RWPE2 (cell line): ENCODE results near the gene RIPOR2.
"Not testable (repeated sequence)": the region's sequence is repeated elsewhere in the genome, so short reads cannot be mapped to it uniquely, and the experiment has no call there.

Experiments used
- ATAC-seq: fragments of 200-7000 bp; cut with Tn5 transposase; 3 replicates; pipeline ENCODE4 v1.9.1; 2021; ENCODE audit warnings: low read depth
- DNase-seq: peaks from one replicate; pipeline ENCODE4 v3.0.0-alpha.2; 2020; ENCODE audit warnings: low spot score
- H3K27ac ChIP-seq: fragments of 450-650 bp; 2 replicates; pipeline ENCODE4 v1.5.1; 2017; ENCODE audit warnings: mild to moderate bottlenecking; ENCODE audit not compliant: poor library complexity, severe bottlenecking
- H3K27me3 ChIP-seq: fragments of 250-450 bp; sonication (Bioruptor Pico); 2 replicates; pipeline ENCODE4 v1.5.1; 2021; ENCODE audit warnings: mild to moderate bottlenecking, moderate library complexity; ENCODE audit not compliant: insufficient read depth, poor library complexity, severe bottlenecking
- H3K36me3 ChIP-seq: fragments of 250-450 bp; sonication (Bioruptor Pico); 2 replicates; pipeline ENCODE4 v1.5.1; 2020; ENCODE audit warnings: low read depth, mild to moderate bottlenecking, moderate library complexity
- H3K4me1 ChIP-seq: fragments of 250-450 bp; sonication (Bioruptor Pico); 2 replicates; pipeline ENCODE4 v1.5.1; 2021; ENCODE audit warnings: mild to moderate bottlenecking, moderate library complexity; ENCODE audit not compliant: insufficient read depth, poor library complexity, severe bottlenecking
- H3K4me3 ChIP-seq: fragments of 250-450 bp; sonication (Bioruptor Pico); 2 replicates; pipeline ENCODE4 v1.5.1; 2021; ENCODE audit warnings: mild to moderate bottlenecking, moderate library complexity; ENCODE audit not compliant: severe bottlenecking
- H3K9me3 ChIP-seq: fragments of 250-450 bp; sonication (Bioruptor Pico); 2 replicates; pipeline ENCODE4 v1.5.1; 2021; ENCODE audit warnings: mild to moderate bottlenecking, moderate library complexity; ENCODE audit not compliant: severe bottlenecking
- TF ChIP-seq, protein P1 (sequence below): fragments of 450-650 bp; IDR thresholded peaks from one replicate; pipeline ENCODE4 v1.5.1; 2017; ENCODE audit warnings: mild to moderate bottlenecking, moderate library complexity; ENCODE audit not compliant: poor library complexity, severe bottlenecking

Gene RIPOR2

DNA sequence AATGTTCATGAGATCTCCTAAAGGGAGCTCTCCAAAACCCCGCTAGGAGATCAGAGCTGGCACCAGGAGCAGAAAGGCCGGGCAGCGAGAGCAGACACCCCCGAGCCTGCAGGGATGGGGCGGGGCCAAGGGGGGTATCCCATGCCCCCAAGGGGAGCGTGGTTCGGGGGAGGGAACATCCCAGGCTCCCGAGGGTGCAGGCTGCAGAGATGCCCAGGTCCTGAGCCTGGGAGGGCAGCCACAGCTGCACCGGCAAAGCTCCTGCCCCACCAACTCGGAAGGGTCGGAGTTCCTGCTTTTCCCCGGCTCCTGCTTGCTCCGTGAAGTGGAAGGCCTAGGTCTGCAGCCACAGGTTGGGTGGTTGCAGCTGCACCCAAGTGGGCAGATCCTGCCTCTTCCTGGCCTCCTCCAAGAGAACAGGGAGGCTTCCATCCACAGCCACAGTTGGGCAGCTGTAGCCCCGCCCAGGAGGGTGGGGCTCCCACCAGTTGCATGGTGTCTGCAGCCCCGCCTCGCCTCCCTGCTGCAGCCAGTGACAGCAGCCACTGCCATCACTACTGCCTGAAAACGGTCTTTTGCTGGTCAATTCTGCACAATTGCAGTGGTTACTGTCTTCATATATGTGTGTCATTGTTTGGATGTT, 174.4 kb downstream of the RIPOR2 start:
- DNase-seq = no peak
- no peak overlapping the region for H3K27ac ChIP-seq
- no peaks in the 10 kb centered on the region for H3K27me3 ChIP-seq
- H3K4me3 ChIP-seq = no peak overlapping the region
- TF ChIP-seq, protein P1, sequence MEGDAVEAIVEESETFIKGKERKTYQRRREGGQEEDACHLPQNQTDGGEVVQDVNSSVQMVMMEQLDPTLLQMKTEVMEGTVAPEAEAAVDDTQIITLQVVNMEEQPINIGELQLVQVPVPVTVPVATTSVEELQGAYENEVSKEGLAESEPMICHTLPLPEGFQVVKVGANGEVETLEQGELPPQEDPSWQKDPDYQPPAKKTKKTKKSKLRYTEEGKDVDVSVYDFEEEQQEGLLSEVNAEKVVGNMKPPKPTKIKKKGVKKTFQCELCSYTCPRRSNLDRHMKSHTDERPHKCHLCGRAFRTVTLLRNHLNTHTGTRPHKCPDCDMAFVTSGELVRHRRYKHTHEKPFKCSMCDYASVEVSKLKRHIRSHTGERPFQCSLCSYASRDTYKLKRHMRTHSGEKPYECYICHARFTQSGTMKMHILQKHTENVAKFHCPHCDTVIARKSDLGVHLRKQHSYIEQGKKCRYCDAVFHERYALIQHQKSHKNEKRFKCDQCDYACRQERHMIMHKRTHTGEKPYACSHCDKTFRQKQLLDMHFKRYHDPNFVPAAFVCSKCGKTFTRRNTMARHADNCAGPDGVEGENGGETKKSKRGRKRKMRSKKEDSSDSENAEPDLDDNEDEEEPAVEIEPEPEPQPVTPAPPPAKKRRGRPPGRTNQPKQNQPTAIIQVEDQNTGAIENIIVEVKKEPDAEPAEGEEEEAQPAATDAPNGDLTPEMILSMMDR = no peak
- no peaks in the 10 kb centered on the region for H3K36me3 ChIP-seq
- no peaks in the 10 kb centered on the region for H3K9me3 ChIP-seq
- no peaks in the 10 kb centered on the region for H3K4me1 ChIP-seq
- ATAC-seq = 0 out of 3 replicates have a peak, but pooled peaks have one; percentile 45

GRCh38 chr6:24760210-24760609, 175.6 kb downstream of the RIPOR2 start:
- no peak for DNase-seq
- Histone ChIP-seq H3K9me3 (no peaks in the 10 kb centered on the region), H3K27me3 (no peaks in the 10 kb centered on the region), H3K36me3 (no peaks in the 10 kb centered on the region), H3K27ac (no peak overlapping the region), H3K4me1 (no peaks in the 10 kb centered on the region), H3K4me3 (no peak overlapping the region)
- ATAC-seq = no peak
- TF ChIP-seq, protein P1 = no peak

GRCh38 chr6:24759718-24760117, 176.0 kb downstream of the RIPOR2 start:
- TF ChIP-seq, protein P1 = no peak

DNA sequence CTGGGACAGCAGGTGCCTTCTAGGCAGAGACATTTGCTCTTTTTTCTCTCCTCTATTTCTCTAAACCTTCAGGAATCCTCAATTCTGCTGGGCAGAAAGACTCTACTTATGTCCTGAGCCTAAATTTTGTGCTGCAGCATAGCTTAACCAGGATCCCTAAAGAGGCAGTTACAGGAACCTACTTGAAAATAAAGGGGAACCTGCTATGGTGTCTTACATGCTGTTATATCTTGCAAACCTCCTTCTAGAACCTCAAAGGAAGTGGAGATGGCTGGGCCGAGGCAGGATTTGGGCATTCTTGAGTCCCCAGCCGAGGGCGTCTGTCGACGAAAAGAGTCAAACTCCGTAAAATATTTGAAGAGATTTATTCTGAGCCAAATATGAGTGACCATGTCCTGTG, 178.1 kb downstream of the RIPOR2 start:
- Histone ChIP-seq H3K27me3 (no peaks in the 10 kb centered on the region), H3K4me3 (no peak overlapping the region), H3K27ac (no peak overlapping the region), H3K4me1 (no peaks in the 10 kb centered on the region), H3K9me3 (no peaks in the 10 kb centered on the region), H3K36me3 (no peaks in the 10 kb centered on the region)
- ATAC-seq (no peak), DNase-seq (no peak)
- TF ChIP-seq, protein P1 = no peak

More at GRCh38 chr6:24759718-24760117, 176.0 kb downstream of the RIPOR2 start:
- Histone ChIP-seq H3K9me3 (no peaks in the 10 kb centered on the region), H3K27me3 (no peaks in the 10 kb centered on the region), H3K27ac (no peak overlapping the region), H3K36me3 (no peaks in the 10 kb centered on the region), H3K4me1 (no peaks in the 10 kb centered on the region), H3K4me3 (no peak overlapping the region)
- ATAC-seq = no peak
- DNase-seq = no peak

- H3K9me3 ChIP-seq = no peaks in the 10 kb centered on the region
- no peaks in the 10 kb centered on the region for H3K27me3 ChIP-seq
- H3K4me1 ChIP-seq = no peaks in the 10 kb centered on the region
- no peaks in the 10 kb centered on the region for H3K36me3 ChIP-seq
- no peak overlapping the region for H3K27ac ChIP-seq
- no peak for ATAC-seq
- no peak overlapping the region for H3K4me3 ChIP-seq
- DNase-seq = no peak
- TF ChIP-seq, protein P1 = no peak
Measured at GRCh38 chr6:24755279-24755678, 180.5 kb downstream of the RIPOR2 start.

DNA sequence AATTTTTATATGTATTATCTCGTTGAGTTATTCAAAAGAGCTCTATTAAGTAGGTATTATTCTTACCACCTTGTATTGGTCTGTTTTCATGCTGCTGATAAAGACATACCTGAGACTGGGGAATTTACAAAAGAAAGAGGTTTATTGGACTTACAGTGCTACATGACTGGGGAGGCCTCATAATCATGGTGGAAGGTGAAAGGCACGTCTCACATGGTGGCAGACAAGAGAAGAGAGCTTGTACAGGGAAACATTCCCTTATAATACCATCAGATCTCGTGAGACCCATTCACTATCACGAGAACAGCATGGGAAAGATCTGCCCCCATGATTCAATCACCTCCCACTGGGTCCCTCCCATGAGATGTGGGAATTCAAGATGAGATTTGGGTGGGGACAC, 181.4 kb downstream of the RIPOR2 start:
- H3K4me1 ChIP-seq, H3K36me3 ChIP-seq, H3K27me3 ChIP-seq, H3K27ac ChIP-seq, ATAC-seq, H3K9me3 ChIP-seq, H3K4me3 ChIP-seq, DNase-seq: not testable (repeated sequence)
